Neural cell (in vitro differentiated cells): ENCODE results near the gene RELN.

ENCODE experiments used
- RAD21 ChIP-seq: fragments of 450-650 bp; conservative IDR thresholded peaks from 2 replicates; pipeline ENCODE4 v1.6.1; 2014; ENCODE audit warnings: antibody characterized with exemption, mild to moderate bottlenecking, moderate library complexity
- TAF1 ChIP-seq: IDR thresholded peaks from 2 replicates; pipeline ENCODE4 v1.6.1; 2012; ENCODE audit warnings: low read depth

GRCh38 chr7:103748680-103749079 is 240.8 kb downstream of the RELN start:
- TF ChIP-seq TAF1 = no peak
- no peak for TF ChIP-seq RAD21
